PFSK-1 (cell line): ENCODE results near the gene ADARB1. TPM values are rescaled to one million over a fixed set of nuclear protein-coding genes. Genes with fewer than 3 reads are reported as not detected.

ENCODE experiments used
- FOXP2 ChIP-seq: optimal IDR thresholded peaks from 2 replicates; pipeline ENCODE3; 2011; ENCODE audit warnings: borderline replicate concordance, control low read depth, inconsistent platforms; ENCODE audit not compliant: insufficient read depth; ENCODE audit errors: extremely low read length, extremely low read depth
- POLR2AphosphoS5 ChIP-seq: IDR thresholded peaks from 2 replicates; pipeline ENCODE4 v1.6.1; 2012; ENCODE audit warnings: low read depth, mild to moderate bottlenecking, control low read depth, low read length, moderate library complexity
- SIN3A ChIP-seq: IDR thresholded peaks from 2 replicates; pipeline ENCODE4 v1.6.1; 2012; ENCODE audit warnings: mild to moderate bottlenecking, low read length, moderate library complexity, borderline replicate concordance; ENCODE audit not compliant: insufficient read depth
- TAF1 ChIP-seq: IDR thresholded peaks from 2 replicates; pipeline ENCODE4 v1.6.1; 2012; ENCODE audit warnings: low read length, control low read depth, borderline replicate concordance; ENCODE audit not compliant: insufficient read depth
- polyA plus RNA-seq: library from polyadenylated mRNA; unstranded; fragments of >200 nt; gene quantifications from one replicate; pipeline ENCODE4 v1.2.1, GENCODE V29; 2012; ENCODE audit warnings: low read depth, missing spikeins; ENCODE audit not compliant: insufficient read length
- TF ChIP-seq, protein P1 (sequence below), 2 experiments: IDR thresholded peaks; 2 replicates each; pipeline versions ENCODE4 v1.6.1 to v1.8.0; 2011 to 2012; ENCODE audit warnings: low read depth in 2 of 2, low read length in 2 of 2, control low read depth in 1 of 2, inconsistent platforms in 1 of 2, mild to moderate bottlenecking in 1 of 2, moderate library complexity in 1 of 2; ENCODE audit not compliant: insufficient read depth in 1 of 2

The ADARB1 gene, protein sequence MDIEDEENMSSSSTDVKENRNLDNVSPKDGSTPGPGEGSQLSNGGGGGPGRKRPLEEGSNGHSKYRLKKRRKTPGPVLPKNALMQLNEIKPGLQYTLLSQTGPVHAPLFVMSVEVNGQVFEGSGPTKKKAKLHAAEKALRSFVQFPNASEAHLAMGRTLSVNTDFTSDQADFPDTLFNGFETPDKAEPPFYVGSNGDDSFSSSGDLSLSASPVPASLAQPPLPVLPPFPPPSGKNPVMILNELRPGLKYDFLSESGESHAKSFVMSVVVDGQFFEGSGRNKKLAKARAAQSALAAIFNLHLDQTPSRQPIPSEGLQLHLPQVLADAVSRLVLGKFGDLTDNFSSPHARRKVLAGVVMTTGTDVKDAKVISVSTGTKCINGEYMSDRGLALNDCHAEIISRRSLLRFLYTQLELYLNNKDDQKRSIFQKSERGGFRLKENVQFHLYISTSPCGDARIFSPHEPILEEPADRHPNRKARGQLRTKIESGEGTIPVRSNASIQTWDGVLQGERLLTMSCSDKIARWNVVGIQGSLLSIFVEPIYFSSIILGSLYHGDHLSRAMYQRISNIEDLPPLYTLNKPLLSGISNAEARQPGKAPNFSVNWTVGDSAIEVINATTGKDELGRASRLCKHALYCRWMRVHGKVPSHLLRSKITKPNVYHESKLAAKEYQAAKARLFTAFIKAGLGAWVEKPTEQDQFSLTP
- polyA plus RNA-seq = 7.1 TPM

DNA sequence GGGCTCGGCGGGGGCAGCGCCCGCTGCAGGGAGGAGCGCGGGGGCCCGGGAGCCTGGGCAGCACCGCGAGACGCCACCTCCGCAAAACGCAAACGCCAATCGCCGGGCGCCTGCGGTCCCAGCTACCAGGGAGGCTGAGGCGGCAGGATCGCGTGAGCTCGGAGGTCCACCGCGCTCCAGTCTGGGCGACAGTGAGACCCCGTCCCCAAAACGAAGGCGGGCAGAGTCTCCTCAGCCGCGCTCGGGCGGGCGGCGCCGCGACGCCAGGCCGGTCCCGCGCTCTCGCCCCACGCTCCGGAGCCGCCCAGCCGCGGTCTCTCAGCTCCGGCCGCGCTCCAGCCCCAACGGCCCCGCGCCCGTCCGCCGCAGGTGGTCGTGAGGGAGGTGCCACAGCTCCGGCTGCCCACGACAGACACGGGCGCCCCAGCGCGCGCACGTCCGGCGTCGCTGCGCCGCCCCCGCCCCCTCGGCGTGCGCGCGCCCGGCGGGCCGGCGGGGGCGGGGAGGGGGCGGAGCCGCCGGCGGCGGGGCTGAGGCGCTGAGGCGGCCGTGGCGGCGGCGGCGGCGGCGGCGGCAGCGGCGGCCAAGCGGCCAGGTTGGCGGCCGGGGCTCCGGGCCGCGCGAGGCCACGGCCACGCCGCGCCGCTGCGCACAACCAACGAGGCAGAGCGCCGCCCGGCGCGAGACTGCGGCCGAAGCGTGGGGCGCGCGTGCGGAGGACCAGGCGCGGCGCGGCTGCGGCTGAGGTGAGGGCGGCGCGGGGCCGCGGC lies at the start of gene ADARB1:
TSS of gene ADARB1 (plus strand) at position 533 of the 770 bp plus-strand sequence. CDS start 97,077 bp downstream, outside the sequence.
- TF ChIP-seq, protein P1, sequence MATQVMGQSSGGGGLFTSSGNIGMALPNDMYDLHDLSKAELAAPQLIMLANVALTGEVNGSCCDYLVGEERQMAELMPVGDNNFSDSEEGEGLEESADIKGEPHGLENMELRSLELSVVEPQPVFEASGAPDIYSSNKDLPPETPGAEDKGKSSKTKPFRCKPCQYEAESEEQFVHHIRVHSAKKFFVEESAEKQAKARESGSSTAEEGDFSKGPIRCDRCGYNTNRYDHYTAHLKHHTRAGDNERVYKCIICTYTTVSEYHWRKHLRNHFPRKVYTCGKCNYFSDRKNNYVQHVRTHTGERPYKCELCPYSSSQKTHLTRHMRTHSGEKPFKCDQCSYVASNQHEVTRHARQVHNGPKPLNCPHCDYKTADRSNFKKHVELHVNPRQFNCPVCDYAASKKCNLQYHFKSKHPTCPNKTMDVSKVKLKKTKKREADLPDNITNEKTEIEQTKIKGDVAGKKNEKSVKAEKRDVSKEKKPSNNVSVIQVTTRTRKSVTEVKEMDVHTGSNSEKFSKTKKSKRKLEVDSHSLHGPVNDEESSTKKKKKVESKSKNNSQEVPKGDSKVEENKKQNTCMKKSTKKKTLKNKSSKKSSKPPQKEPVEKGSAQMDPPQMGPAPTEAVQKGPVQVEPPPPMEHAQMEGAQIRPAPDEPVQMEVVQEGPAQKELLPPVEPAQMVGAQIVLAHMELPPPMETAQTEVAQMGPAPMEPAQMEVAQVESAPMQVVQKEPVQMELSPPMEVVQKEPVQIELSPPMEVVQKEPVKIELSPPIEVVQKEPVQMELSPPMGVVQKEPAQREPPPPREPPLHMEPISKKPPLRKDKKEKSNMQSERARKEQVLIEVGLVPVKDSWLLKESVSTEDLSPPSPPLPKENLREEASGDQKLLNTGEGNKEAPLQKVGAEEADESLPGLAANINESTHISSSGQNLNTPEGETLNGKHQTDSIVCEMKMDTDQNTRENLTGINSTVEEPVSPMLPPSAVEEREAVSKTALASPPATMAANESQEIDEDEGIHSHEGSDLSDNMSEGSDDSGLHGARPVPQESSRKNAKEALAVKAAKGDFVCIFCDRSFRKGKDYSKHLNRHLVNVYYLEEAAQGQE (IDR thresholded peaks at IDR 0.05; ENCODE audit: insufficient read depth in 1 of 2, low read depth in 2 of 2, low read length in 2 of 2) = 0 out of 4 replicates have a peak, but pooled peaks of 1 of the 2 experiments have one; percentile 23
- TF ChIP-seq SIN3A = no peak
- peak; percentile 64 for TF ChIP-seq FOXP2
- peak; percentile 79; the same call in 1 of the 2 replicates for TF ChIP-seq TAF1
- TF ChIP-seq POLR2AphosphoS5 = peak; percentile 46

DNA sequence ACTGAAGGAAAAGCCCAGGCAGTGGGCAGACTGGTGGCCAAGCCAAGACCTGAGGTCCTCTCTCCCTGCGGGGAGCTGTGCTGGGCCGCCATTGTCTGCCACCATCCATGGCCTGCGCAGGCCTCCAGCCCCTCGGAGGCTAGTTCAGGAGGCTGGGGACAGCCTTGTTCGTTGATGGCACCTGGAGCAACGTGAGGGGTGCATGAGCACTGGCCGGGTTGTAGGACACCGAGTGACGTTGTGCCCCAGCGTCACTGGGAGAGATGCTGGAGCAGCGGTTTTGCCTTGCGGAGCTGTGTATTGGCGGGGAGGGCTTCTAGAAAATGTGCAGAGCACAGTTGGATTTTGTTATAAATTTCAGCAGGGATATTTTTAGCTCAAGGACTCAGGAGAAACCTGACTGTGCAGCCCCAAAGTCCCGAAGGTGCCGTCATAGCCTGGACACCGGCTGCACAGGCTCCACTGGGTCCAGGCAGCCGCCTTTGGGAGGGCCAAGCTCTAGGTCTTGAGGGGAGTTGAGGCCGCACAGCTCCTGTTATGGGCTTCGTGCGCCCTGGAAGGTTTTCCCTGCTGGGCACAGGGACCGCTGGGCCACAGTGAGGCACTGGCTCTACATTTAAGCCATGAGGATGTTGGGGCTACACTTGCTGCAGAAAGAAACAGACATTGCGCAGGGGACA lies 48.2 kb upstream of the ADARB1 start:
- no peak for TF ChIP-seq FOXP2
- TF ChIP-seq, protein P1 (IDR thresholded peaks at IDR 0.05; ENCODE audit: insufficient read depth in 1 of 2, low read depth in 2 of 2, low read length in 2 of 2) = no peak
- TF ChIP-seq TAF1 = no peak
- TF ChIP-seq POLR2AphosphoS5 = no peak
- no peak for TF ChIP-seq SIN3A

DNA sequence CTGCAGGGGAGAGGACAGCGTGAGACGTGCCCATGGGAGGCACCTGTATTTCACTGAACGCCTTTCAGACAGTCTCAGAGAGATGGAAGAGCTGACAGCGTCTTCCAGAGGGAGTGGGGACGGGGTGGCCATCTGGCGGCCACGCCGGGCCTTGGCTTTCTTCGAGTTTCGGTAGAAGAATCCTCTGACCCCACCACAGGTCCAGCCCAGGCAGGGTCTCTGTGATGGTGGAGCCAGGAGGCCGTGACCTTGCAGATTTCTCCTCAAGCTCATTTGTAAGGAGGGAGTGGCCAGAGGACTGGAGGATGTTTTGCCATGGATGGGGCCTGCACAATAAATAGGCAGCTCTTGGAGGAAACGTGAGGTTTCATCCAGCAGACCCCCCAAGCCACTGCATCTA lies 47.6 kb upstream of the ADARB1 start:
- TF ChIP-seq SIN3A = no peak
- TF ChIP-seq TAF1 = no peak
- no peak for TF ChIP-seq FOXP2
- TF ChIP-seq POLR2AphosphoS5 = no peak
- TF ChIP-seq, protein P1 (IDR thresholded peaks at IDR 0.05; ENCODE audit: insufficient read depth in 1 of 2, low read depth in 2 of 2, low read length in 2 of 2) = no peak

DNA sequence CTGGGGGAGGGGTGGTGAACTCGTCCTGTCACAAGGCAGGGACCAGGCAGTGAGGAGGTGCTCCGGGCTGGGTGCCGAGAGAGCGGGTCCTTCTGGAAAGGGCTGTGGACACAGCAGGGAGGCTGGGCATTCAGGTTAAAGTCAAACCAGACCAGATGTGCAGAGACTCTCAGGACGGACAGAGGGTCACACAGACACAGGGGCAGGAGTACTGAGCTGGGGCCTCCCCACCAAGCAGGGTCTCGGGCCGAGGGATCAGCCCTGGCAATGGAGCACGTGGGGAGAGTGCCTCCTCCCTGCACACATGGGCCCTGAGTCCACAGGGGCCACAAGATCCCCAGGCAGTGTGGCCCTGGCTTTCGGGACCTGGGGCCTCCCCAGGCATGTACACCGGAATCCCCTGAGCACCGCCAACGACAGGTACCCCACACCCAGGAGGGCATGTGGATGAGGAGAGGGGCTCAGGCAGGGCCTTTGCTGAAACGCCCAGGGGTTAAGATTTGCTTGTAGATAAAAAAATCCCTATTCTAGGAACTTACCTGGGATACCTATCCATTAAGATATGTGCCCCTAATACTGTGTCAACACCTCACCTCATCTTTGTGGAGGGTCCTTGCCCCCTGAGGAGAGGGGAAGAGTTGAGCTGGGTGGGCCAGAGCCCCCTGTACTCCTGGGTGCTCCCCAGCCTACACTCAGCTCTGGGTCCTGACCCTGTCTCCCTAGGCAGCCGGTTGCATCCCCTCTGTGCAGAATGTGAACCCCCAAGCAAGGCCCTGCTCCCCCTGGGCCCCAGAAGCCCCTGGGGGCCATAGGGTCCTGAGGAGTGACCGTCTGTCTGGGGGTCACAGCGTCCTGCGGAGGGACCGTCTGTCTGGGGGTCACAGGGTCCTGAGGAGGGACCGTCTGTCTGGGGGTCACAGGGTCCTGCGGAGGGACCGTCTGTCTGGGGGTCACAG lies 46.9 kb upstream of the ADARB1 start:
- no peak for TF ChIP-seq TAF1
- no peak for TF ChIP-seq POLR2AphosphoS5
- TF ChIP-seq SIN3A = no peak
